Prostate gland (tissue), 2 donors: ENCODE results near the gene LGALS9.

Experiments used
- CTCF ChIP-seq, 4 experiments: fragments of 200-600 bp in 2 of 4; fragments of 450-650 bp in 2 of 4; sonication (generic) in 2 of 4; IDR thresholded peaks; 1 replicate in 3 of 4; 2 replicates in 1 of 4; pipeline ENCODE4 v1.5.1; 2016 to 2019; ENCODE audit warnings: antibody characterized with exemption in 4 of 4, mild to moderate bottlenecking in 2 of 4, moderate library complexity in 2 of 4
- POLR2A ChIP-seq: fragments of 450-650 bp; IDR thresholded peaks from one replicate; pipeline ENCODE4 v1.6.1; 2016; ENCODE audit warnings: antibody characterized with exemption, mild to moderate bottlenecking

GRCh38 chr17:27640790-27641189 is 9.8 kb downstream of the LGALS9 start:
- TF ChIP-seq CTCF (IDR thresholded peaks at IDR 0.05), result no peak
- TF ChIP-seq POLR2A, result no peak
